Epithelial cell of prostate (primary cell): ENCODE data around the gene EHMT1.
"Not testable (repeated sequence)": the region's sequence is repeated elsewhere in the genome, so short reads cannot be mapped to it uniquely, and the experiment has no call there.

Source experiments
- DNase-seq: peaks from one replicate; pipeline ENCODE4 v3.0.0-alpha.2; 2011; ENCODE audit warnings: low read depth, low spot score
- H3K27ac ChIP-seq: fragments of 450-650 bp; 2 replicates; pipeline ENCODE4 v1.5.1; 2017; ENCODE audit warnings: mild to moderate bottlenecking

Gene EHMT1

DNA sequence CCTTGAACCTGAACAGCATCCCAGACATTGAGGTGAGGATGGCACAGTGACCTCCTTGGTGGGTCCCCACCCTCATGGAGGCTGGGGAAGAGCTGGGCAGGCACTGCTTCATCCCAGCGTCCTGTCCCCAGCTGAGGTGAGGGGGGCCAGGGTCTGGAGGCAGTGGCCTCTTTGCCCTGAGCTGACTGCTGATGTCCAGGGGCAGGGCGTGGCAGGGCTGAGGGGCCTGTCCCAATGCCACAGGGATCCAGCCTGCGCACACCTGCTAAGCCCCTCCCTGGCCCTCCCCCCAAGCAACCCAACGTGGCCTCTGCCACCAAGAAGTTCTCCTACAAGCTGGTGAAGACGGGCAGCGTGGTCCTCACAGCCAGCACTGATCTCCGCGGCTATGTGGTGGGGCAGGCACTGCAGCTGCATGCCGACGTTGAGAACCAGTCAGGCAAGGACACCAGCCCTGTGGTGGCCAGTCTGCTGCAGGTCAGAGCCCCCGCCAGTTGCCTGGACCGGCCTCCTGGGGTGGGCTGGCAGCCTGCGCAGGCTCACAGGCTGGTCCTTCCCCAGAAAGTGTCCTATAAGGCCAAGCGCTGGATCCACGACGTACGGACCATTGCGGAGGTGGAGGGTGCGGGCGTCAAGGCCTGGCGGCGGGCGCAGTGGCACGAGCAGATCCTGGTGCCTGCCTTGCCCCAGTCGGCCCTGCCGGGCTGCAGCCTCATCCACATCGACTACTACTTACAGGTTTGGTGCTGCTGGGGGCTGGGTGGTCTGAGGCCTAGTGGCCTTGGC is 4.9 kb upstream of the EHMT1 start:
- H3K27ac ChIP-seq, result peak overlapping the region; percentile 99
- DNase-seq, result no peak

DNA sequence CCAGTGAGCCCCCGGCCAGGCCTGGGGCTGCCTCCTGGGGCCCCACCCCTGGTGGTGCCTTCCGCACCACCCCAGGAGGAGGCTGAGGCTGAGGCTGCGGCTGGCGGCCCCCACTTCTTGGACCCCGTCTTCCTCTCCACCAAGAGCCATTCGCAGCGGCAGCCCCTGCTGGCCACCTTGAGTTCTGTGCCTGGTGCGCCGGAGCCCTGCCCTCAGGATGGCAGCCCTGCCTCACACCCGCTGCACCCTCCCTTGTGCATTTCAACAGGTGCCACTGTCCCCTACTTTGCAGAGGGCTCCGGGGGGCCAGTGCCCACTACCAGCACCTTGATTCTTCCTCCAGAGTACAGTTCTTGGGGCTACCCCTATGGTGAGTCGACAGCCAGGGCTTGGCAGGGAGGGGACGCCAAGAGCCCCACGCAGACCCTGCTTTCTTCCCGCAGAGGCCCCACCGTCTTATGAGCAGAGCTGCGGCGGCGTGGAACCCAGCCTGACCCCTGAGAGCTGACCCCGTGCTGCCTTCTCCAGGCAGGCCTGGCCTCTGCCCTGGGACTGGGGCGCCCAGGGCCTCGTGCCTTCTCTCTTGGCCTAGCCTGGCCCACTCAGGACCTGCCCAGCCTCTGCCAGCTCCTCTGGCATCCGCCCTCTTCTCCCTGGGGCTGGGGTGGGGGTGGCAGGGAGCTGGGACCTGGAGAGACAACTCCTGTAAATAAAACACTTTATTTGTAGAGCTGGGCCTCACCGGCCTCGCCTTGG is 4.0 kb upstream of the EHMT1 start:
- no peak for DNase-seq
- peak overlapping the region; percentile 99 for H3K27ac ChIP-seq

DNA sequence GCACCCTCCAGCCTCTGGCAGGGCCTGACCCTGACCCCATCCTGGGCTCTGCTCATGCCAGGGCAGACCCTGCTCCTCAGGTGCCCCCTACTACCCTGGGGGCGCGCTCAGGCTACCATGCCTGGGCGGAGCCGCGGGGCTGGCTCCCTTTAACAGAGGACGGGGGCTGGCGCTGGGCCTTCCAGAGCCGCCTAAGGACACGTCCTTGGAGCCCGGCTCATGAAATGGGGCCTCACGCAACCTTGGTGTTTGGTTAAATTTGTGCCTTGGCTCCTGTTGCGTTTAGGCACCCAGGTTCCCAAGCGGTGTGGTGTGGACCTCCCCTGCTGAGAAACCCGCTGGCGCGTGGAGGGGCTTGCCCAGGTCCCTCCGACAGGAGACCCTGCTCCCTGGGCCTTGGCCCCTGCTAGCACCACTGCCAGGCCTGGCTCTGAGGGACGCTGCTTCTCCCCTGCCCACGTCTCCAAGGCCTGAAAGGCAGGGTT is 3.4 kb upstream of the EHMT1 start:
- H3K27ac ChIP-seq, result peak overlapping the region; percentile 99
- no peak for DNase-seq

DNA sequence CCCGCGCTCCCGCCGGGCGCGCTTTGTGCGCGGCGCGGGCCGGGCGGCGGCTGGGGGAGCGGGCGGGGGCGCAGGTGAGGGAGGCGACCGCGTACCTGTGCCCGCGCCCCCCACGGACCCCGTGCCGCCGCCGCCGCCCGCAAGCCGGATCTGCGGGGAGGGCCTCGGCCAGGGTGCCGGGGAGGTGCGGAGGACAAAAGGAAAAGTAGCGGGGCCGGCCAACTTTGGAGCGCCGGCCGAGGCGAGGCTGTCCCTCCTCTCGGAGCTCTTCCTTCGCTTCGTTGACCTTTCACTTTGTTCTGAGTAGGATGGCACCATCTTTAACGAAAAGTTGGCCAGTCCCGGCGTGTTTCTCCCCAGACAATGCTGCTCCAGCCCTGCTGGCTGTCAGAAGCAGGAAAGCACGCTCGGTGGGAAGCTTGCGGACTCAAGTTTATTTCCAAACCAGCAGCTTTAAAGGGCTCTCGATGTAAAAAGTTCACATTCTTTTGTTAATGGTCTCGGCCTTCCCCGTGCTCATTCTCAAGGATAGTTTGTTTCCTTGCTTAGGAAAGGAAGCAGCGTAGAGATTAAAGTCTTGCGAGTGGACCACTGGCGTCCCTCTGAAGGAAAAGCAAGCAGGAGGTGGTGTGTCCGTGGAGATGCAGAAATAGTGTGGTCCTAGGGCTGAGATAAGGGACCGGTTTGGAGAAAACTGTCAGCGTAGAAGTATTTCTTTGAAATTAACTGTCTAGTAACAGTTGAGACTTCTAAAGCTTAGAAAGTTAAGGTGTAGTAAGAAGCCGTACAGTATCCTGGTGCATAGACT is 639 bp downstream of the EHMT1 start:
- no peak for DNase-seq
- H3K27ac ChIP-seq, result peak overlapping the region; percentile 99

DNA sequence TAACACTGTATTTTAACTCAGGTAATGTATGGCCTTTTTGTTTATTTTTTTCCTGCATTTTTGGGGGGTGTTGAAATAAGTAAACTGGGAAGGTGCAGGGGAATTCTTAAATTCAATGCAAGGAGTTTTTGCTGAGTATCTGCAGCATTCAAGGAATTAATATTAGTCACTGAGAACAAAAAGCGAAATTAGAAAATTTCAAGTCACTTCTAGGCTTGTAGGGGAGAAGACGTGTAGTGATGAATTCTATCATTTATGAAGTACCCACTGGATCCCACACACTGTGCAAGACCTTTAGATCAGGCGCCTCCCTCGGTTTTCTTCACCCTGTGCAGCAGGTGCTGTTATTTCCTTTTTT is 1.2 kb downstream of the EHMT1 start:
- H3K27ac ChIP-seq, result peak overlapping the region; percentile 99
- DNase-seq, result no peak

DNA sequence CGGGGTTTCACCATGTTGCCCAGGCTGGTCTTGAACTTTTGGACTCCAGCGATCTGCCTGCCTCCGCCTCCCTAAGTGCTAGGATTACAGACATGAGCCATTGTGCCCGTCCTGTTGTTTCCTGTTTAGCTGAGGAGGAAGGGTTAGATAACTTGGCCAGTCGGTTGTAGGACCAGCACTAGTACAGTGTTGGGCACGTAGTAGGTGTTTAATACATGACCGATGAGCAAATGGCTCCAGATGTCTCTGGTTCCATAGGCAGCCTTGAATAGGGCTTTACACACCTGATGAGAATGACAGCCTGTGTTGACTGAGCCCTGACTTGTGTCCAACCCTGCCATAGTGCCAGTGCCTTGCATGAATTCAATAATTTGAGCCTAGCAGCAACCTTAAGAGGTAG is 1.8 kb downstream of the EHMT1 start:
- H3K27ac ChIP-seq, result no peak overlapping the region
- DNase-seq, result no peak

DNA sequence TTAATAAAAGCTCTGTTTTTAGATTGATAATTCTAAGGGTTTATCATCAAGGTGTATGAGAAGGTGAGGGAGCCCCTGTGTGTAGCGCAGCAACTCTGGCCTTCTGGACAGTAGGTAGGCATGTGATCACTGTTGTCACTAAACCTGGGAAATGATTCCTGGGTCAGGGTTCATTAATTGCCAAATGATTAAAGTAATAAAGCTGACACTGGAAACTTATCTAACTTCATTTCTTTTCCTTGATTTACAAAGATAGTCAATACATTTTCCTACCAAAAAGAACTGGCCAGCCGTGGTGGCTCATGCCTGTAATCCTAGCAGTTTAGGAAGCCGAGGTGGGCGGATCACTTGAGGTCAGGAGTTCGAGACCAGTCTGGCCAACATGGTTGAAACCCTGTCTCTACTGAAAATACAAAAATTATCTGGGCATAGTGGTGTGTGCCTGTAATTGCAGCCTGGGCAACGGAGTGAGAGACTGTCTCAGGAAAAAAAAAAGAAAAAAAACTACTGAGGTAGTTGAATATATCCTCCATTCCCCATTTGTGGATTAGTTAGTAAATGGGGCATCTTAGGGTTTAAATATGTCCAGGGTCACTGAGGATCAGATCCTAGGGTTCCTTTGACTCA is 2.4 kb downstream of the EHMT1 start:
- no peak for DNase-seq
- H3K27ac ChIP-seq, result no peak overlapping the region

DNA sequence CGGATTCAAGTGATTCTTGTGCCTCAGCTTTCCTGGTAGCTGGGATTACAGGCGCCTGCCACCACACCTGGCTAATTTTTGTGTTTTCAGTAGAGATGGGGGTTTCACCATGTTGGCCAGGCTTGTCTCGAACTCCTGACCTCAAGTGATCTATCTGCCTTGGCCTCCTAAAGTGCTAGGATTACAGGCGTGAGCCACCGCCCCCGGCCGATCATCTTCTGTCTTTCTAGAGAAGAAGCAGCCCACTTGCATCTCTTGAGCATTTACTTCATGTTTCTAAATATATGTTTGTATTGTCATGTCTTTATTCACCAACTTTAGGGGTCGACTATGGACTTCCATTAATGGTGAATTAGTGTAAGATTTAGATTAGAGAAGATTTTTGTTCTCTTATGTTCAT is 3.4 kb downstream of the EHMT1 start:
- DNase-seq, H3K27ac ChIP-seq: not testable (repeated sequence)

DNA sequence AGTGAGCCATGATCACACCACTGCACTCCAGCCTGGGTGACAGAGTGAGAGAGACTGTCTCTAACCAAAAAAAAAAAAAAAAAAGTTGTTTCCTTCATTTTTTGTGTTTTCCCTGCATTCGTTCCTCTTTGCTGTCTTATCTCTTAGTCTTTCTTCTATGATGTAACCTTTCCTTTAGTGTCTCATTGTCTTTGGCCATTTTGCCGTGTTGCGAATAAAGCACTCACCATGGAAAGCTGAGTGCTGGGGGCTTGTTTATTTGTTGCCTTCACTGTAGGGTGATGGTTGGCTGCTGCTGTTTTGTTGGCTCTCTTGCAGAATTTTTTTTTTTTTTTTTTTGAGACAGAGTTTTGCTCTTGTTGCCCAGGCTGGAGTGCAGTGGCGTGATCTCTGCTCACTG is 7.7 kb downstream of the EHMT1 start:
- H3K27ac ChIP-seq, result no peak overlapping the region
- no peak for DNase-seq

DNA sequence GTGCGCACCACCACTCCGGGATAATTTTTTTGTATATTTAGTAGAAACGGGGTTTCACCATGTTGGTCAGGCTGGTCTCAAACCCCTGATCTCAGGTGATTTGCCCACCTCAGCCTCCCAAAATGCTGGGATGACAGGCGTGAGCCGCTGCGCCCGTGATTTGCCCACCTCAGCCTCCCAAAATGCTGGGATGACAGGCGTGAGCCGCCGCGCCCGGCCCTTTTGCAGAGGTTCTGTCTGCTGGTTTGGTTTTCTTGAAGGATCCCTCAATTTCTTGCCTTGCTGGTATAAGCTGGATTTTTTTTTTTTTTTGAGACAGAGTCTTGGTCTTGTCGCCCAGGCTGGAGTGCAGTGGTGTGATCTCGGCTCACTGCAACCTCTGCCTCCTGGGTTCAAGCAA is 8.6 kb downstream of the EHMT1 start:
- not testable (repeated sequence) for DNase-seq, H3K27ac ChIP-seq

DNA sequence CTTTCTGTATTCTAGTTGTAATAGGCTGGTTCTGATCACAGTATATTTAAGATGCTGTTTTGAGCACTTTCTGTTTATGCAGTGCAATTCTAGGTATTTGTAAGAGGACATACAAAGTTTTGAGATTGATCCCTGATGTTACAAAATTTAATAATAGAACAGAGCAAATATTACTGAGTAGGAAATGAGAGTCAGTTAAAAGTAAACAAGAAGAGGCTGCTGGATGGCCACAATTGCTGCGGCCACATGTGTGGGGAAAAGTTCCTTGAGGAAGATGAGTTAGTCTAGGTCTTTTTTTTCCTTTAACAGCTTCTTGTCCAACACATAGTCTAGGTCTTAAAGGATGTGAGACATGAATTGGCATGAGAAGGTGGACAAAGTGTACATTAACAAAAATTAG is 11.3 kb downstream of the EHMT1 start:
- no peak overlapping the region for H3K27ac ChIP-seq

DNA sequence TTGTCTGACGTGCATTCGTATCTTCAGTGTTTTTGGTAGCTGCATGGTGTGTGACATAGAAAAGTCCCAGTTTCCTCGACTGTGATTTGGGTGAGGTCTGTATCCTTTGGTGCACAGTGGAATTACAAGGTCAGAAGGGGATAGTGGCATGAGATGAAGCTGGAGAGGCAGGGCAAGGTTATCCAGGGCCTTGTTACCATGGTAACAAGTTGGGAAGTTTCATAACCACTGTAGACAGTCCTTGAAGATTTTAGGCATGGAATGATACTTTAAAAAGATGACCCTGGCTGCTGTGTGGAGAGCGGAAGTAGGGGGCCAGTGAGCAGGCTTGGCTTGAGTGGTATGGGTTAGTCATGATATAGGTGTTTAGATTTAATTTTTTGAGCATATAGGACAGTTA is 11.9 kb downstream of the EHMT1 start:
- H3K27ac ChIP-seq, result no peak overlapping the region
- DNase-seq, result no peak

More for the DNA sequence above, 11.3 kb downstream of the EHMT1 start:
- no peak for DNase-seq

DNA sequence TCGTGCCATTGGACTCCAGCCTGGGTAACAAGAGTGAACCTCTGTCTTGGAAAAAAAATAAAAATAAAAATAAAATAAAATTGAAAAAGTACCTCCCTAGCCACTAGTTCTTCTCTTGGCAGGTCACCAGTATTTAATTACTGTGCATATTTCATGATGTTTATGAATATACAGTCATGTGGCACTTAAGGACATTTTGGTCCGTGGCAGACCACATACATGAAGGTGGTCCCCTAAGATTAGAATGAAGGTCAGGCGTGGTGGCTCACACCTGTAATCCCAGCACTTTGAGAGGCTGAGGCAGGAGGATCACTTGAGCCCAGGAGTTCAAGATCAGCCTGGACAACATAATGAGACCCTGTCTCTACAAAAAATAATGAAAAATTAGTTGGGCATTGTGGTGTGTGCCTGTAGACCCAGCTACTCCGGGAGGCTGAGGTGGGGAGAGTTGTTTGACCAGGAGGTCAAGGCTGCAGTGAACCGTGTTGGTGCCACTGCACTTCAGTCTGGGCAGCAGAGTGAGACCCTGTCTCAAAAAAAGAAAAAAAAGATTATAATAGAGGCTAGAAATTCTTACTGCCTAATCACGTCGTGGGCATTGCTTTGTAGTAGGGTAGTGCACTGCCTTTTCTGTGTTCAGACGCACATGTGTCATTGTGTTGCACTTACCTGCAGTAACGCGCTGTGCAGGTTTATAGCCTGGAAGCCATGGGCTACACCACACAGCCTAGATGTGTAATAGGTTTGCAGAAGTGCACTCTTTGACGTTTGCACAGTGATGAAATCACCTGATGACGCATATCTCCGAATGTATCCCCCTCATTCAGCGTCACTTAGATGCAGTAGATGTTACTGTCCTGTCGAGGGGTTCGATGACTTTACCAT is 12.8 kb downstream of the EHMT1 start:
- DNase-seq, result no peak
- no peak overlapping the region for H3K27ac ChIP-seq

DNA sequence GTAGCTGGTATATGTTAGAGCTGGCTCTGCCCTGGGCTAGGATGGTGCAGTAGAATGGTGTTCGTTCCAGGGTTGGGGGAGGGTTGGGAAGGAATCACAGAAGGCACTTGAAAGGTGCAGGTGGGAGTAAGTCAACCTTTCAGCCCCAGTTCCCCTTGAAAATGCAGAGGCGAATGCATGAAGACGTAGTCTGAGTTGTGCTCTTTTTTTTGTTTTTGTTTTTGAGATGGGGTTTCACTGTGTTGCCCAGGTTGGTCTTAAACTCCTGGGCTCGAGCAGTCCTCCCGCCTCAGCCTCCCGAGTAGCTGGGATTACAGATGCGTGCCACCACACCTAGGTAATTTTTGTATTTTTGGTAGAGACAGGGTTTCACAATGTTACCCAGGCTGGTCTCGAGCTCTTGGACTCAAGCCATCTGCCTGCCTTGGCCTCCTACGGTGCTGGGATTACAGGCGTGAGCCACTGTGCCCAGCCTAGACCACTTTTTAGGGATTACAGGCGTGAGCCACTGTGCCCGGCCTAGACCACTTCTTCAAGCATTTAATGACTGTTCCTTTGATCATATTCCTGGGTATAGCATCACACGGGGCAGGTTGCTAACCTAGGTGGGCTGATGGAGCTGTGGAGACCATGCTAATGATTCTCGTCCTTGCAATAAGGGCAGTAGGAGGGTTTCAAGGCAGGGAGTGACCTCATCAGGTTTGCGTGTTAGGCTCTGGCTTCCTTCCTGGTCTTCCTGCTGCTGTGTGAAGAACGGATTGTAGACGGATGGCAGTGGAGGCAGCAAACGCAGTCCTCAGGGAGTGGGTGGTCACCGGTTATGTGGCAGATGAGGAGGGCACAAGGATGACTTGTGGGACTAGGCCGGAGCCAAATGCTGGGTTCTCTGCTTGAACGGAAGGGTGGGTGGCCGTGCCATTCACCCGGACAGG is 13.7 kb downstream of the EHMT1 start:
- H3K27ac ChIP-seq, result no peak overlapping the region
- DNase-seq, result no peak

DNA sequence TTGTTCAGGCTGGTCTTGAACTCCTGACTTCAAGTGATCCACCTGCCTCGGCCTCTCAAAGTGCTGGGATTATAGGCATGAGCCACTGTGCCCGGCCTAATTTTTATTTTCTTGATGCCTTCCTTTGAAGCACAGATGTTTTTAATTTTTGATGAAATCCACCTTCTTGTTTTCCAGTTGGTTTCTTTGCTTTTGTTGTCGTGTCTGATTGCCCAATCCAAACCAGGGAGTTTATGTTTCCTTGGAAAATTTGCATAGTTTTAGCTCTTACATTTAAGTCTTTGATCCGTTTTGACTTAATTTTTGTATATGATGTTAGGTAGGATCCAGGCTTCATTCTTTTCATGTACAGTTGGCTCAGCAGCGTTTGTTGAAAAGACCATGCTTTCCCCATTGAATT is 15.2 kb downstream of the EHMT1 start:
- DNase-seq, result no peak
- H3K27ac ChIP-seq, result no peak overlapping the region

DNA sequence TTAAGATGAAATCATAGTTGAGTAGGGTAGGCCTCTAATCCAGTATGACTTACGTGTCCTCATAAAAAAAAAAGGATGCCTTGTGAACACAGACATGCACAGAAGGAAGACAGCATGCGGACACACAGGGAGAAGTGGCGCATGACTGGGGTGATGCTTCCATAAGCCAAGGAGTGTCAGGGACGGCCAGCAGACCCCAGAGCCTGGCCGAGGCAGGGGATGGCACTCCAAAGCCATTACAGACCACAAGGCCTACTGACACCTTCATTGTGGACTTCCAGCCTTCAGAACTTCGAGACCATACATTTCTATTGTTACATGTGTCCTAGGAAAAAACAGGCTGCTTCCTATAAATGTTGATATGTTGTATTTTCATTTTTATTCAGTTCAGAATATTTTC is 19.9 kb downstream of the EHMT1 start:
- no peak overlapping the region for H3K27ac ChIP-seq
- DNase-seq, result no peak

DNA sequence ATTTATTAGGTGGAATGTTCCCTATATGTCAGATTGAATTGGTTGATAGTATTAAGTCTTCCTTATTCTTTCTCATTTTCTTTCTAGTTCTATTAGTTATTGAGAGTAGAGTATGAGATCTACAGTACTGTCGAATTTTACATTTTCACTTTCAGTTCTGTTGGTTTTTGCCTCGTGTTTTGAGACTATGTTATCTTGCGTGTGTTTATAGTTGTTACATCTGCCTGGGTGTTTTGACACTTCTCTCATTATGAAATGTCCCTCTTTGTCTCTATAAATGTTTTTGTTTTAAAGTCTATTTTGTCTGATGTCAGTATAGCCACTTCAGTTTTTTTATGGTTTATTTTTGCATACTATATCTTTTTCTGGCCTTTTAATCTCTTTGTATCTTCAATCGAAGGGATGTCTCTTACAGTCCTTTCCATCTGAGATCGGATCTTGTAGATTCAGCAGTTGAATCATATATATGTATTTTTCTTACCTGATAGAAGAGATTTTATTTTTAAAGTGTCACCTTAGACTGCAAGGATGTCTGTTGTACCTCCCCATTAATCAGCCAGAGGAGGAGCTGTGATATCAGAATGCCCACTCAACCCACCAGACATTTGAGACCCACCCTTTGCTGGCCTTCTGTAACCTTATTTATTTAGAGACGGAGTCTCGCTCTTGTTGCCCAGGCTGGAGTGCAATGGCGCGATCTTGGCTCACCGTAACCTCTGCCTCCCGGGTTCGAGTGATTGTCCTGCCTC is 20.7 kb downstream of the EHMT1 start:
- DNase-seq, result no peak
- H3K27ac ChIP-seq, result no peak overlapping the region

DNA sequence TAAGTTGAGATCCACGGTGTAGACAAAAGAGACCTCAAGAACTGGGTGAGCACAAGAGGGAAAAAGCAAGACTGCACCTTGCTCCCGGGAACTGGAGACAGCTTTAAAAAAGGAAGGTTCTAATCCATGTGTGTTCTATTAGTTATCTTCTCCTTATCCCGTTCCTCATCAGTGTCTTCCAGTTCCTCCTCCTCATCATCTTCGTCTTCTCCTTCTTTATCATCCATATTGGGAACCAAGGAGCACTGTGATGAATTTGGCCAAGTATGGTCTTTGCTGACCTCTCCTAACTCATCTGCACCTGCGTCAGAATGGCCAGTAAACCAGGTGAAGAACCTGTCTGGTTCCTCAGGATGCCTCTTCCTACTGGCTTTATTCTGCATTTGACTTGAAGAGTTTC is 22.1 kb downstream of the EHMT1 start:
- H3K27ac ChIP-seq, result no peak overlapping the region
- no peak for DNase-seq
